ENCODE results near the gene C16orf82.
"Not testable (repeated sequence)": the region's sequence is repeated elsewhere in the genome, so short reads cannot be mapped to it uniquely, and the experiment has no call there.

Gene C16orf82

DNA sequence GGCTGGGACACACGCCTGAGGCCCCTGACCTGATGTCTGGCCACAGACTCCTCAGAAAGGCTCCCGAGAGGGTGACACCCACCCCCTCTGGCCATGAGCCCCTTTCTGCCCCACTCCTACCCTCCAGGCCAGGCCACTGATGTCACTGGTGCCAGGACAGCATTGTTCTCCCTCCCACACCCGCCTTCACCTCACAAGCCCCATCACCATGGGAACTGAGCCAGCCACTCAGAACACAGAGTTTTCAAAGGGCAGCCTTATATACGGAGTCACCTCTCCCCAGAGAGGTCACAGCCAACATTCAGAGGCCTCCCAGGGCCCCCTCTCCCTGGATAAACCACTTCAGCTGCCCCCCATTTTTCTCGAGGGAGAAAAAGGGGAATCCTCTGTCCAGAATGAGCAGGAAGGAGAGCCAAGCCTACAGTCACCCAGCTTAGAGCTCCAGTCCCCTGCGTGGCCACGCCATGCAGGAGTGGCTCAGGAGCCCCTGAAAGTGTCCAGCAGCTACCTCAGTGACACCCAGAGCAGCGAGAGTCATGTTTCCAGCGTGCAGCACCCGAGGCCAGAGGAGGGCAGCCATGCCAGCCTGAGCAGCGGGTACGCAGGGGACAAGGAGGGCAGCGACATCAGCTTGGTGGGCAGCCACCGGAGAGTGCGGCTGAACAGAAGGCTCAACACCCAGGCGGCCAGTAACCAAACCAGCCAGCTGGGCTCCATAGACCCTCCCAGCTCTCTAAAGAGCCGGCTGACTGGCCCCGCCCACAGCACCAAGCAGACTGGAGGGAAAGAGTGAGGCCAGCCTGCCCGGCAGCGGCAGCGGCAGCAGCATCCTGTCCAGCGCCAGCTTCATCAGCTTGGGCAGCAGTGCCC is at the start of gene C16orf82:
TSS of gene C16orf82 (plus strand) at position 260 of the 870 bp plus-strand sequence.
- no peak for DNase-seq

DNA sequence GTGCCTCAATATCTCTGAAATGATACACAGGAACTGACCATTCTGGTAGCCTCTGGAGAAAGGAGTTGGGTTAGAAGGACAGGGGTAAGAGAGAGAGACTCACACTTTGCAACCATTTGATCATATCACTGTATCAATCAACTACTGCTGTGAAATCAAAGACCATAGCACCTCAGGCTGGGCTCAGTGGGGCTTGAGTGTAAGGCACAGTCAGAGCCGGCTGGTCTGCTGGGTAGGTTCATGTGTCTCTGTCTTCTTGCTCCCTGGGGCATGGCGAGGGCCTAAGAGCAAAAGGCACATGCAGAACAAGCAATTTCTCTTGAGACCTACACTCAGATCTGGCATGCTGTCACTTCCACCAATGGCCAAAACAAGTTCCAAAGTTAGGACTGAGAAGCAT is 46.7 kb upstream of the C16orf82 start:
- DNase-seq = no peak

- DNase-seq = no peak
Measured at GRCh38 chr16:27024010-27024409, 42.7 kb upstream of the C16orf82 start.

DNA sequence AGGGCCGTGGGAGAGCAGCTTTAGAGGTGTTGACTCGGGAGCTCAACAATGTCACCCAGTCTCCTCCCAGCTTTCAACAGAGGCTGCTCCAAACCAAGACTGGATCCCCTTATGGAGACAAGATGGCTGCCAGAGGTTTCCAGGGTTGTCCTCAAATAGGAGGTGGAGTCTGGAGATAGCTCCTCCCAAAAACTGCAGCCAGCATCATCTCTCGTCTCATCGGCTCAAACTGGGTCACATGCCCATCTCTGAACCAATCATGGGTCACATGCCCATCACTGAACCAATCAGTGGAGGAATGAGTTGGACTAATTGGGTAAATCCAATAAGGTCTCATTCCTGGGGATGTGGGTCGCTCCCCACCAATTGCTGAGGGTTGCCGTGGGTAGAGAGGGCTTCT is 41.1 kb upstream of the C16orf82 start:
- DNase-seq = no peak

- DNase-seq = no peak
Measured at GRCh38 chr16:27027971-27028370, 38.8 kb upstream of the C16orf82 start.

- no peak for DNase-seq
Measured at GRCh38 chr16:27028591-27029110, 38.1 kb upstream of the C16orf82 start.

DNA sequence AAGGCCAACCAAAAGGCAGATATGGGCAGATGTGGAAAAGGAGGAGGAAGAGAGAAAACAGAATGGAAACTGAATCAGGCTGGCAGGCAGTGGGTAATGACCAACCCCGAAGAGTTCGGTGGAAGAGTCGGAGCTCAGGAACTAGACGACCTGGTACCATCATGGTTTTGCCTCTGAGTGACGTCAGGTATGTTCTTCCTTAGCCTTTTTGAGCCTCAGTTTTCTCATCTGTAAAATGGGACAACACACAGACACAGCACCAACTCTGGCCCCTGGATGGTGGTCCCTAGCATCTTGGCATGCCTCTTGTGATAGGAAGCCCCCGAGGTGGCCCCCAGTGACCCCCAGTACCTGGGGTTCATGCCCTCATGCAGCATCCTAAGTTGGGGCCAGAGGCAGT is 37.2 kb upstream of the C16orf82 start:
- no peak for DNase-seq

DNA sequence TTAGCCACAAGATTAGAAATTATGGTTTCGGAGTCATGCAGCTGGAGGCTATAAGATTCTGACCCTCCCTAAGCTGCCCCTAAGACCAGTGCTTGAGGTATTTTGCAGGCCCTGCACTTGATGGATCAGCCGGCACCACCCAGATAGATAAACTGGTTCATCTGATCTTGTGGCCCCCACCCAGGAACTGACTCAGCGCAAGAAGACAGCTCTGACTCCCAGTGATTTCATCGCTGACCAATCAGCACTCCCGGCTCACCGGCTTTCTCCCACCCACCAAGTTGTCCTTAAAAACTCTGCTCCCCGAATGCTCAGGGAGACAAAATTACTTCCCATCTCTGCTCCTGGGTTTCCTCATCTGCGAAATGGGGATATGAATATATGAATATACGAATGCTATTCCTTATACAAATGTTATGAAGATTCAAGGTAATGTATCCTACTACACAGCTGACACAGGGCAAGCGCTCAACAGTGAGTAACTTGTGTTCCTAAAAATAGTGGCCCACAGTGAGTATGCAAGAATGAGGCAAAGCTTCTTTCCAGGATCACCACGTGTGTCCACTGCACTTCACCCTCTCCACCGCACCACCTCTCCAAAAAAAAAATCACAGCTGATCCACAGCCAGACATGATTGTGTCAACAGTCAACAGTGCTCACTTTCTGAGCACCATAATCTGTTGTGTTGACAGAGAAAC is 33.3 kb upstream of the C16orf82 start:
- DNase-seq = no peak

- DNase-seq = no peak
Measured at GRCh38 chr16:27040732-27041131, 26.0 kb upstream of the C16orf82 start.

- no peak for DNase-seq
Measured at GRCh38 chr16:27046958-27047518, 19.7 kb upstream of the C16orf82 start.

DNA sequence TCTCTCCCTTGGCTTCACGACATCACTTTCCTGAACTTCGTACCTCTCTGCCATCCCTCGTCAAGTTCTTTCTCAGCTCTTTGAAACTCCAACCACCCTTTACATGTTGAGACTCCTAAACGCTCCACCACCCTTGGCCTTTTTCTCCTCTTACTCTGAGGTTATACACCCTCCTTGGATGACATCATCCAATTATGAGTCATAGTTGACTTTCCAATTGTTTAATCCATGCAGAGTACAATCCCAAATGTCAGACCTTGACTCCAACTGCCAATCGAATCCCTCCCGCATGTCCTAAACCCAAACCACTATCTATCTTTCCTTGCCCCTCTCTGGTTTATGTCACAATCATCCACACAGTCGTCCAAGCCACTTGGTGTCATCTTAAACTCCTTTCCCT is 18.4 kb upstream of the C16orf82 start:
- no peak for DNase-seq

- no peak for DNase-seq
Measured at GRCh38 chr16:27049117-27049516, 17.6 kb upstream of the C16orf82 start.

GRCh38 chr16:27052007-27052406 is 14.7 kb upstream of the C16orf82 start:
- DNase-seq = no peak

DNA sequence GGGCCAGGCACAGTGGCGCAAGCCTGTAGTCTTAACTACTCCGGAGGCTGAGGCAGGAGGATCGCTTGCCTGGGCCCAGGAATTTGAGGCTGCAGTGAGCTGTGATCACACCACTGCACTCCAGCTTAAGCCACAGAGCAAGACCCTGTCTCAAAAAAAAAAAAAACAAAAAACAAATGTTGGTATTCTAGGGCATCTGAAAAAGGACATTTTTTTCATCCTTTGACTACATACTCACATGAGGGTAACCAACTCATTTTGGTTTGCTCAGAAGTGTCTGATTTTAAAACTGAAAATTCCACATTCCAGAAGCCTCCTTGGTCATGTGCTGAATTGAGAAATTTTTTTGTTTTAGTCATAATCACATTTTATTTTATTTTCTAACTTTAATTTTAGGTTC is 12.7 kb upstream of the C16orf82 start:
- no peak for DNase-seq

GRCh38 chr16:27058299-27058698 is 8.4 kb upstream of the C16orf82 start:
- DNase-seq = no peak

- DNase-seq = no peak
Measured at GRCh38 chr16:27070776-27071175, 4.0 kb downstream of the C16orf82 start.

GRCh38 chr16:27073733-27074132 is 7.0 kb downstream of the C16orf82 start:
- no peak for DNase-seq

GRCh38 chr16:27080895-27081294 is 14.2 kb downstream of the C16orf82 start:
- no peak for DNase-seq

DNA sequence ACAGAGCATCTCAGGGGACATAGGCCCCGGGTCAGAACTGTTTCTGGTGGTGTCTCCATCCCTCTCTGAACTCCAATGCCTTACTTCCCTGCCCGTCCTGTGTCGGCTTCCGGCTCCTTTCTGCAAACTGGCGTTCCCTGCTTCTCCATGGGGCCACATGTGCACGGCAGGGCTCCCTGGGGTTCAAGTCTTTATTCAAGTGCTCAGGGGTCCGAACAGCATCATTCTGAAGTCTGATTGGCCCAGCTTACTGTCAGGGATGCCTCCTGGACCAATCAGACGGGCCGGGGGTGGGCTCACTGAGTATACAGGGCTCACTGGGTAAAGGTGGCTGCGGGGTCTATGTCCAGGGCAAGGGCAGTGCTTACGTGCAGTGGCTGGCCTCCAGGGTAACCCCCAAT is 17.1 kb downstream of the C16orf82 start:
- DNase-seq = no peak

DNA sequence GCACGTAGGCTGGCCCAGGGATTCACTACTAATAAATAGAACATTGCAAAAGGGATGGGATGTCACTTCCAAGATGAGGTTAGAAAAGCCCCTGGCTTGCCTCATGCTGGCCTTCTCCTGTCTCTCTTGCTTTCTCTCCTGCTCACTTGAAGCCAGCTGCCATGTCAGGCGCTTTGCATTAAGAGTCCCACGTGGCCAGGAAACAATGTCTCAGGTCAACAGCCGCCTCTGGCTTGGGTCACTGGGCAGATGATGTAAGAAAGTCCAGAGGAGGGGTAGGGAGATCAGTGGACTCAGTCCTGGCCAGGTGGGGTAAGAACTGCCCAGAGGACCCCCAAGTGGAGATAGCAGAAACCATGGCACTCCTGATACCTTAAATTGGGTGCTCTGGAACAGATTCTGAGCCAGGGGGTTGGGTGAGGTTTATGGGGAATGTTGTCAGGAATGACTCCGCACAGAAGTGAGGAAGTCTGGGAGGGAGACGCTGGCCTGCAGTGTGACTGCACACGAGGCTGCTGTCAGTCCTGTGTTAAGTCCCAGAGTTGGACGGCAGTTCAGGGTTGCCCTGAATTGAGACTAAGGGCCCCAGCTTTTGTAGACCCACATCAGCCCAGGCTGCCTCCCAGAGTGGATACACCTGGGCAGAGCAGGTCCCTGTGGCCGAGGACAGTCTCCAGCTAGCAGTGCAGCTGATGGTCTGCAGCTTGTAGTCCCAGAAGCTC is 17.7 kb downstream of the C16orf82 start:
- no peak for DNase-seq

DNA sequence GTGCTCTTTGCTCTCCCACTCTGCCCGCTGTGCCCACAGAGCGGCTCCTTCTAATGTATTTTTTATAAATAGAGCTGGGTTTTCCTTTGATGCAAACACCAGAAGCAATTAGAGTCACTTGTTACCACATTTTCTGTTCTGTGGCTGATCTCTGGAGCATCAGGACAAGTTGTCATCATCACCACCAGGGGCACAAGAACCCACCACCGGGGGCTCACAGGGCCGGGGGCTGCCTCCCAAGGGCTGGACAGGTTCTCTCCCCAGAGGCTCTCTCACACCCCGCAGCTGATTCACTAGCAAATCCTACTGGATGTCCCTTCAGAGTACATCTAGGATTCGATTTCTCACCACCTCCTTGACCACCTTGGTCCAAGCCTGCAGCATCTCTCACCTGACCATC is 18.5 kb downstream of the C16orf82 start:
- no peak for DNase-seq

- DNase-seq = not testable (repeated sequence)
Measured at GRCh38 chr16:27086031-27086430, 19.3 kb downstream of the C16orf82 start.

GRCh38 chr16:27088216-27088615 is 21.5 kb downstream of the C16orf82 start:
- DNase-seq = no peak
